DMS53 treated with DMSO at 0.1 percent for 48 hours (cell line): ENCODE data around the gene PPA2.

Experiments
- DNase-seq: peaks from one replicate; lab custom pipeline; 2025; ENCODE audit not compliant: unreplicated experiment; lab: John Stamatoyannopoulos, UW

The PPA2 gene

DNA sequence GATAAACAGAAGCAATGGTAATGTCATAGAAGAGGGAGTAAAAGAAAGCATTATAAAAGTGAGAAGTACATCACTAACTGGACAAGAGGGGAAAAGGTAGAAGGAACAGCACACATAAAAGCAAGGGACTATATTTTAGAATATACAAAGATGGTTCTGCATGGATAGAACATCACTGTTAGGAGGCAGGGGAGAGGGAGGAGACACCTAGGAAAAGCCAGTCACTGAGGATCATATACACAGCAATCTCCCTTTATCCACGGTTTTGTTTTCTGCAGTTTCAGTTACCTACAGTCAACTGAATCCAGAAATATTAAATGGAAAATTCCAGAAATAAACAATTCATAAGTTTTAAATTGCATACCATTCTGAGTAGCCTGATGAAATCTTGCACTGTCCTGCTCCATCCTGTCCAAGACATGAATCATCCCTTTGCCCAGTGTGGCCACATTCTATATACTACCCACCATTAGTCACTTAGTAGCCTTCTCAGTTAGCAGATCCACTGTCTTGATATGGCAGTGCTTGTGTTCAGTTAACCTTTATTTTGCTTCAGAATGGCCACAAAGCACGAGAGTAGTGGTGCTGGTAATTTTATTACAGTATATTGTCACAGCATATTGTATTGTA, 74.2 kb downstream of the PPA2 start:
- DNase-seq = no peak

DNA sequence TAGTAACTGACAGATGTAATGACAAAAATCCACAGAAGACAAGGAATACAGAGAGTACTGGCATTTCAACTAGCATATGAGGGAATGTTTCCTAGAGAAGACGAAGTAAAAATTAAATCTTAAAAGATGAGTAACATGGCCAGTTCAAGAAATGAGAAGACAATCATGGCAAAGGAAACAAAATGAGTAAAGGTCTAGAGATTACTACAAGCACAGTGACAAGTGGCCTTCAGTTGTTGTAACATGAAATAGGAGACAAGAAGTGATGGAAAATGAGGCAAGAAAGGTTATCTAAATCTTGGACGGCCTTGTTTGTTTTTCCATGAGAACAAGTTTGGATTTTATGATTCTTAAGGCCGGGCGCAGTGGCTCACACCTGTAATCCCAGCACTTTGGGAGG, 81.0 kb downstream of the PPA2 start:
- no peak for DNase-seq

DNA sequence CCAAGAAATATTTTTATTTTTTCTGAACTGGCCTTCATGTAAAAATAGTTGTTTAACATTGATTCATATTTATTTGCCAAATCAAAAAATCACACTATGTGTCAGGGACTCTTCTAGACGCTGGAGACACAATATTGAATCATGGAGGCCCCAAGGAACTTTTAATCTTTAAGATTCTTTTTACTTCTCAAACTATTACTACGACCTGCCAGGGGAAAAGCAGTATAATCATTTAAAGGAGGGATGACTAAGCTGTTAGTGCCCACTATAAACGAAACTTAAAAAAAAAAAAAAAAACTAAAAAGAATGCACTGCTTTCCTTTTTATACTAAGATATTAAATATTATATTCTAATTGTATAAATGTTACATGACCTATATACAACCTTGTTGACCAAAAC, 84.7 kb downstream of the PPA2 start:
- DNase-seq = no peak

DNA sequence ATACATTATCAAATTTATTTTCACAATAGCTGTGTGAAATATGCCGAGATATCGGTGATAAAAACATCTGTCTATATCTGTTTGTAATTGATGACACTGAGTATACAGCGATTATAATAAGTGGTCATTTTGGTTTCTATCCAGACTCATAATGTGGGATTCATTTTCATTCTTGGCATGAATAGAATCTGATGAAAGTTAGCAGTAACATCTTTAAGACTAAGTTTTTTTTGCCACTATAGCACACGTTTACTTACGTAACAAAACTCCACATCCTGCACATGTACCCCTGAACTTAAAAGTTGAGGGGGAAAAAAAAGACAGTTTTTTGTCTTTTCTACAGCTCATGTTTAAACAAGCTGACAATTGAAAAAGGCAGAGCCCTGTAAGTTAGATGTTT, 86.4 kb downstream of the PPA2 start:
- DNase-seq = no peak

DNA sequence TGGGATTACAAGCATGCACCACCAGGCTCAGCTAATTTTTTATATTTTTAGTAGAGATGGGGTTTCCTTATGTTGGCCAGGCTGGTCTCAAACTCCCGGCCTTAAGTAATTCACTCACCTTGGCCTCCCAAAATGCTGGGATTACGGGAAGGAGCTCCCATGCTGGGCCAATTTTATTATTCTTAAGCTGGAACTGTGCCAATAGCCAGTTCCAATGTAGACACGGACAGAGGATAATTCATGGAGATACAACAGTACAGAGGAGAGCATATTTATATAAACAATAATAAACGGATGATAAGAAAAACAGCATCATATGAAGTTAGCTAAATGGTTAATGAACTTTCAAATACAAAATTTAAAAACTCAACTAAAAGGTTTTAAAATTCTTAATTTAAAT, 87.8 kb downstream of the PPA2 start:
- DNase-seq = no peak

DNA sequence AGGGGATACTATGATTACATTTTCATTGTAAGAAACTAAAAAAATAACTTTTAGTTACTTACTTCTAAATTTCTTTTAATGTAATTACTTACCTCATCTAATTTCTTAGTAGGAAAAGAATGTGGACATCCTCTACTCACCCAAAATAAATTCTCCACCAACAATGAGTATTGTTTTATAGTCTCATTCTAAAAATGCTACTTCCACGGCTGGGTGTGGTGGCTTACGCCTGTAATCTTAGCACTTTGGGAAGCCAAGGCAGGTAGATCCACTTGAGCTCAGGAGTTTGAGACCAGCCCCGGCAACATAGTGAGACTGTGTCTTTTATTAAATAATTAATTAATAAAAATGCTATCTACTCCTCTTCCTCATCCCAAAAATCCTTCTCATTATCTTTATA, 99.8 kb downstream of the PPA2 start:
- no peak for DNase-seq

DNA sequence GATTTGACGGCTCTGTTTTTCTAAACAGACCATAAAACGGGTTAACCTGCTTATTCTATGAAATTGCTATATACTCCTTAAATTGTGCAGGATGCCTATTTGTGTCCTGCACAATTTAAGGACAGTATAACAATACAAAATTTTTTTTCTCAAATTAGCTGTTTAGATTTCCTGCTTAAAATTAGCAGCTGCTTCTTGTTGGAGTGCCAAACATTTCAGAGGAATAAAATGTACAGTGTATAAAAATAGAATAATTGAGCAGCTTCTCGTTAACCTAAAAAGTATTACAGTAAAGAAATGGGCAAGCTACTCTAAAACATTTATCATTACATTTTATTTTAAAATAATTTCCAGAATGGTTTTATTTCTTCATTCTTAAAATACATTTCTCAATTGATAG, 100.5 kb downstream of the PPA2 start:
- no peak for DNase-seq

DNA sequence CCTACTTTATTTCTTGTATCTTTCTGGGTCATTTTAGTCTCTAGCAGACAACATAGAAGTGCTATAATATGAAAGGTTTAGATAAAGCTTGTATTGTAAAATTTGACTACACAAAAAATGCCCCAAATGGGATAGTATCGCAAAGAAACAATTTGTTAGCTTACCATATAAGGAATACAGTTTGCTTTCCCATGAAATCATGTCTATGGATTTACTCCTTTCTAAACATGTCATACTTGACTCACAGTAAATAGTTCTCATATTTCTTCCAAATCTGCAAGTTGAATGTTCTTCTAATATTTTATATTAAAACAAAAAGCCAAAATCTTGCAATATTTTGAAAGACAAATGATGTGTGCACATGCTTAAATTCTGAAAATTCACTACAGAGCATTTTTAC, 103.9 kb downstream of the PPA2 start:
- DNase-seq = no peak

DNA sequence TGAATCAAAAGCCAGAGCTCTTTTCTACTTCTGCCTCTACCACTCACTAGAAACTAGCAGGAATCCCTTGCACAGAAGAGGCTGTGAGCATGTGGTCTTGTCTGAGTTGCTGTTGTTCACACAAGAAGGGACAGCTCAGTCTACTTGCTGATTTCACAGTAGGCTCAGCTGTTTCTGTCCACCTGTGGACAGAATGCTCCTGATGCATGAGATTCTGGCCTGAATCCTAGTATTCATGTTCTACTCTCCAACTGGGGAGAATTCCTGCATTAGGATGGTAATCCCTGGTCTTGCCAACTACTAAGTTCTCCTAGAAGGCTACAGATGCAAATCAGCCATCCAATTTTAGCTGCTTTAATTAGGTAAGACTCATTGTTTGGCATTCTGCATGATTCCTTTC, 112.8 kb downstream of the PPA2 start:
- DNase-seq = no peak

DNA sequence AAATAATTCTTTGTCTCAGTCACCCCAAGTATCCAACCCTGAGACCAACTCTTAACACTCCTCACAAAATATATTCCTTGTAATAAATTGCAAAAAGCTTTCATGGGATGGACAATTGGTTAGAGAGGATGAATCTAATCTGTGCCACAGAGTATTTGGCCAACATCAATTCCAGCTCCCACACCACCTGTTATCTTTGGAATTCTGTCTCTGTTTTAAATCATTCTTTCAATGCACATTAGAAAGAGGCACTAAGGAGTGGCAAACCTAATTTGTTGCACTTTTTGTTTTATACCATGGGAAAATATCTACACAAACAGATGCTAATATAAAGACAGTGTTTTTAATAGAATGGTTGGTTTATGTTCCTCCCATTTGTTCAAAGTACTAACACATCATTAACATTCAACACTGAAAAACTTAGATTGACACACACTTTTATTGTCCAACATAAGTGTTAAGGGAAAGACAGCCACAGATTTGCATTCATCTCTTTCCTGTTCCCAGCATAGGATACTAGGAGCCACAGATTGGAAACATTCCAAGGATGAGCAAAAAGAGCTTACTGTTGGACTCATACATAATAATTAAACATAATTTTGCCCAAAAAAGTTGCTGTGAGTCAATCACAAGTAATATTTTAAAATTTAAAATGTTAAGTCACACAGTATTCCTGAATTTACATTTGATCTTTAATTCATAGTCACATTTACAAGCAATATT, 116.4 kb downstream of the PPA2 start:
- DNase-seq = no peak

DNA sequence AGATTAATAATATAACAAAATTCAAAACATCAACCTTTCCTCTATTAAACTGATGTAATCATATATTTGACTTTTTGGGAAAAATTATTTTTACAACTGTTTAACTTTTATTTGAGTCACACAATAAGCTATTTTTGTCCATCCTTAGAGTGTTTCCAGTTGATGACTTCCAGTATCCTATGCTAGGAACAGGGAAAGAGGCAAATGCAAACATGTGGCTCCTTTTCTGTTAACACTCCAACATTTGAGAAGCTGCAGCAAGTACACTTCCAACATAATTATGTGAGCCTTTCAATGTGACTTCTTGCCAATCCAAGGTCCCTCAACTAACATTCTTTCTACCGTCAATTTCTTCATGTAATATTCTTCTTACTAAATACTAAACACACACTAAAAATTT, 117.7 kb downstream of the PPA2 start:
- no peak for DNase-seq

DNA sequence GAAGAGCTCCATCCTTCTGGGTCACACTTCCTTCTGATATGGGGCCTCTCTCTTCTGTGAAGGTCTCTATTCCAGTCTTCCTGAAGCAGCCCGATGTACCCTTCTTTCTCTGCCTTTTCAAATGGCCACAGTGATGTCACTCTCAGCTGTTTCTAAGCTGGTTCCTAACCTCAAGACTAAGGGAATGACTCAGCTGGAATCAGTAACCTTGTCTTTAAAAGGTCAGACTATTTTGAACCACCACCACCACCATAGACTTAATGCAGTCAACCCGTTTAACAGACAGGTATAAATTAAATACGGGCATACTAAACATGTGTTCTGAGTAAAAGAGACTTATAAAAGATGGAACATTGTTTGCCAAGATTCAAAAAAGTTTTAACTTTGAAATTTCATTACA, 121.0 kb downstream of the PPA2 start:
- no peak for DNase-seq

DNA sequence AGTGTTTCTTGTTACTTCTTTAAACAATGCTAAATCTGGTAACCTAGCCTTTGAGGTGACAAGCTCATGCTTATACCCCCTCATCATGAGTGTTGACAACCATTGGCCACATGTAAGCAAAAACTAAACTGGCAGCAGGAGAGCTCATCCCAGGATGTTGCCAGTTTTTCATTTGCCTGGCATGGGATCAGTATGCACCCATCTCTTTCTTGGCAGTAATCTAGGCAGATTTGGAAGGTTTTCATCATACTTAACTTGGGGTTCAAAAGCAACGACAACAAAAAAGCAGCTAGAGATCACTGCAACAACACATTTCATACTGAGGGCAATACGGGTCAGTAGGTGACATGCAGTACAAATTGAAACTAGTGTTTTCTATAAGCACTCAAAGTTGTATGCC, 122.0 kb downstream of the PPA2 start:
- no peak for DNase-seq

DNA sequence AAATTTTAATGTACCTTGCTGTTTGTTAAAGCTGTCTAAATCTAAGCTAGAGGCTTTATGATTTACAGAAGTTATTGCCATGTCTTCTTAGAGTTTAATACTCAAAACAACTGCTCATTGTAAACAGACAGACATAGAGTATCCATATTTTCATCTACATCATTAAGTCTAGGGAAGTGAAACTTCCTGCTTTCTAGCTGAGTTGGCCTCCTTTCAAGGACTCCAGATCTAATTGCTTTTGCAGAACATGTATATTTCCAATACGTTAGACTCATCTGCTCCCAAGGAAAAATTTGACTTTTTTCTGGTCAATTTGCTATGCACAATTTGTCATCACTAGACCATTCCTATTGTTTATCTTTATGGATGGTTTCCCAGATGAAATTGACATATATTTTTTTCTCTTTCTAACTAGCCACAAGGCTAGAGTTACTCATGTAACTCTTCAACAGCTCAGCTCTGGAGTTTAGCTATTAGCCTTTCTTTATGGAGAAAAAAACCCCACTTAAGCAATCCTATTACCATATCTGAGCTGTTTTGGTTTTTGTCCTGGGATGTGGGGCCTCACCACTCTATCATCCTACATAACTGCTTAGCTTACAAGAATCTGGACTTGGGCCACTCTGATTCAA, 122.9 kb downstream of the PPA2 start:
- DNase-seq = no peak

DNA sequence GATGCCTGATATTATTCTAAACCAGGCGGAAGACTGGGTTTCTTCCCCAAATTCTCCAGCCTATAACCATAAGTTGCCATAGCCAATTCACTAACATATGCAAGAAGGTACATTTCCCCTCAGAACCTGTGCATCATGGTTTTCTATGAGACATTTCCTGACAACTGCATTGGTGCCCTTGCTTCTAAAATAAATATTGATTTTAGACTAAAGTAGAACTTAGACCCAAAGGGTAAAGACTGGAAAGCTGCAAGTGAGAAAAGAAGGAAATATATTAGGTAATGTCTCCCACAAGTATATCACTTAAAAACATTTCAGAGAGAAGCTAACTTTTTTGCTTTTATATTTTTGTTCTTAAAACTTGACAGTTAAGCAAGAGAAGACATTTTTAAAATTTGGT, 125.1 kb downstream of the PPA2 start:
- DNase-seq = no peak

DNA sequence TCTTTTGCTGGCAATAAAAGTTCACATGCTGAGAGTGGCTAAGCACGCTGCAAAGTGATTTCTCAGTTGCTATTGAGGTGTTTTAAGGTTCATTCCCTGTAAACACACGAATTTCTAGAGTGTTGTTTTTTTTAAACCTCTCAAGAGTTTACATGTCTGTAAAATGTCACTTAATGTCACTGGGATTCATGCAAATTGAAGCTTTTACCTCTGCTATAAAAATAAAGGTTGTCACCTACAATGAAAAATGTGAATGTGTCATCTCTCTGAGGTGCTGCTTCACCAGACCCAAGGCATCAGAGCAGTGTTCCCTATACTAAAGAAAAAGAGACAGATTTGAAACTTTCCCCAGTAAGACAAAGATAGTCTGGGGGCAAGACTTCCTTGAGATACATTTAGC, 127.0 kb downstream of the PPA2 start:
- no peak for DNase-seq

DNA sequence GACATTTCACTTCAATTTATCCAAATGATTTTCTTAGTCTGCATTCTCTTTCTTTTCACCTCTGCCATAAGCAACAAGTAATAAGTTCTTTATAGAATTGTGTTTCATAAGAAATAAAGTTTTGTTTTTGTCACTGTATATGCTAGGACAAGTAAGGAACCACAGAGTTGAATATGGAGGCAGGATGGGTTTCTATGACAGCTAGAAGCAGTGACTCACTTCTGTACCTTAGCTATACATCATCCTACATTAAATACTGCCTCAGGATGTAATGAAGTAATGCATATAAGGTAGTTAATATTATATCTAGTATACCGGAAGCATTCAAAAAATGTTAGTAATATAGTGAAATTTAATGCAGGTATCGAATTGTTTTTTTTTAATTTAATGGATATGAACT, 128.0 kb downstream of the PPA2 start:
- no peak for DNase-seq

DNA sequence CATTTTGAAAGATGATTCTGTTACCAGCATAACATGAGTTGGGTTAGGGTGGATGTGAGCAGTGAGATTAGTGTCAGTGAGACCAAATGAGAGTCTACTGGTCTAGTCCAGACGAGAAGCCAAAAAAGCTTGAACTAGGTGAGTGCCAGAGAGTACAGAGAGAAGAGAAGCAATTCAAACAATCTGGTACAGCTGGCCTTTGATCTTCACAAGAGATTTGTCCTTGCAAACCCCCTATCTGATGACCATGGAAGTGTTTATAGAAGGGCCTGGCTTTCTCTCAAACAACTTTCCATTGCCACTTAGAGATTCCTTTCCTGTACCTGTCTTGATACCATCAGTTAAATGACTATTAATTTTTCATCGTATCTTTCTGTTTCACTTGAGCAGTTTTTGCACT, 128.5 kb downstream of the PPA2 start:
- no peak for DNase-seq

DNA sequence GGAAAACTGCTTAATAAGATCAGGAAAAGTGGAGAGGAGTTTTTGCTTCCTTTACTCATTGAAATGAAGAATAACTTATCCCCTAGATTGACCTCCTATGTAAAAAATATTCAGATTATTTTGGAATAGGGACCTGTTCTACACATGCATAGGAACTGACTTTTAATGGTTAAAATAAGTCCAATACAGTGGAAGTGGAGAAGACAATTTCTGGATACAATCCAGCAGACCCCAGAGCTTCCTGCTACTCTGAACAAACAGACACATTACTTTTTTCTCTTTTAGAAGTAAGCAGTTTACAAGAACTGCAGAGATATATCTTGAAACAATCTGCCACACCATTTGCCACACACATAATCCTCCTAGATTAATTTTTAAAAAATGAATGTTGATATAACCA, 129.7 kb downstream of the PPA2 start:
- no peak for DNase-seq

DNA sequence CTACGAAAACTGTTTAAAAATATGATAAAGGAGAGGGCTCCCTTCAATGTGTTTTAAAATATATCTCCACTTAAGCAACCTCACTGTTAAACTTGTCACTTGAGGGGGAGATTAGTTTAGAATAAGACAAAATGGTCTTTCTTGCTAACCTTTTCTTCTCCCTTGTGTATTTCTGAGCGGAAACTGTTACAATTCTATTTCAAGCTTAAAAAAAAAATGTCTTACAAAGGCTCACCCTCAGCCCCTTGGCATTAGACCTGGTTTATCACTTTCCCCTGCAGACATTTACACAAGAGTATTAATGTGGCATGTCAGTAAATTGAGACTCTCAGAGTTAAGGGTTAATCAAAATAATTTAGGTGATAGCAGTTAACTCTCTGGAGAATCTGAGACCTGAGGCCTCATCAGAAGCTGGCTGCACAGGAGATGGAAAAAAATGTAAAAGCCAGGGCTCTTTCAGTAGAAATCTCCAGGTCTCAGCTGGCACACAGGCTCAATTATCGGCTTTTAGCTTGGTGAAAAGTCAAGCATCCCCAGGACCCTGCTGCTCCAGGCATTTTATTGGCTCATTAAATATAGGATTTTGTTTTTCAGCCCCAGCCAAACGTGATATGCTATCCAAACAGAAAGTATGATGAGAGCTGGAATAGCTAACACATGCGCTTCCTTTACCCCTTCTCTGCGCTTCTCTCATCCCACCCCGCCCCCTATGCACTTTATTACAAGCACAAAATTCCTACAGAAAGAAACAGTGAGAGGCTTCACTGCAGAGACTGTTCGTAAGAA, 130.5 kb downstream of the PPA2 start:
- DNase-seq = no peak

DNA sequence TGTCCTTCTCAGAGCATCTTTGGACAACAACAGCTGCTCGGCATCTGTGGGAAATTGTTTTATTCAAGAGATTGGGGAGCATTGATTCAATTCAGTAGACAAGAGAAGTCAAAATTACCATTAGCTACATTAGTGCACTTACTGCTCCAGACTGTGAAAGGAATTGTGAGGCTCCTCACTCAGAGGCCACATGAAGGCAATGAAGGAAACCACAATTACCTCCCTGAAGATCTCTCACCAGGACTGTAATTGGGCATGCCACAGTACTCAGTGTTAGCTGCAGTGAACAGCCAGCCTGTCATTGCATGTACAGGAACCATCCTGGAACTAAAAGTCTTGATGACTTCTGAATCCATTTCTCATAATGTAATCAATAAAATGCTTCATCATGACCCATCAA, 144.8 kb downstream of the PPA2 start:
- no peak for DNase-seq

DNA sequence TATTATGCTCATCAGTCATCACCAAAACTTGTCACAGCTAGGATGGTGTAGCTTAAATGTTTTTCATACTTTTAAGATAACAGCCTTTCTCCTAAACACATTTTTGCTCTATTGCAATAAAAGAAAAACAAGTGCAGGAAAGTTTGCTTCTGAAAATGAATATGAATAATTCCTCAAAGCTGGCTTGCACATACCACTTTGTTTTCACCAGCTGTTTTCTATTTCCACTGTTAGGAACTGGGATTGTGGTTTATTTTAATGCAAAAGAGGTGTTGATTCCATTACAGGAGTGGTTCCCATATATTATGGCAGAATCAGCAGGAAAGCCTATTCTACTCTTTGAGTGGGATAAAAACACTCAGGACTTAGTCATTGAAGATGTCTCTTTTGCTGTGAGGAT, 145.9 kb downstream of the PPA2 start:
- DNase-seq = no peak
